ENCODE results near the gene CTLA4. TPM values are rescaled to one million over a fixed set of nuclear protein-coding genes. Genes with fewer than 3 reads are reported as not detected.

Gene CTLA4
- polyA plus RNA-seq, 10 donors = 0.14 to 1.7 (median 0.35) TPM; not detected in 1

DNA sequence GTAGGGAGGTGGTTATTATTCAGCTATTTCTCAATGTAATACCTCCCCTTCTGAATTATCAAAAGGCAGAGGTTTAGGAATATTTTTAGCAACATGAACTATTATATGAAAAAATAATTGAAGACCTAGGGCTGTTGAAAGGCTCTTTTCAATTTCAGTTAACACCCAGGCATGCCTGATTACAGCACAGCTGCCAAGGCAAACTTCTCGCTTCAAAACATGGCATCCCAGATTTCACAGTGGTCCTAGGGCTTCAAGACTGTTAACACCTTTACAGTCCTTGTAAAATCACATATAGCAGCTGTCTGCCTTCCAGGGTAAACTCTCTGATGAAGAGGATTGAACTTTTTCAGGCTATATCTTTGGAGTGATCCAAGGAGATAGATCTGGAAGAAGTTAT is 23.2 kb downstream of the CTLA4 start:
- DNase-seq = no peak

- DNase-seq = no peak
Observed at GRCh38 chr2:203891474-203891873, 23.9 kb downstream of the CTLA4 start.

DNA sequence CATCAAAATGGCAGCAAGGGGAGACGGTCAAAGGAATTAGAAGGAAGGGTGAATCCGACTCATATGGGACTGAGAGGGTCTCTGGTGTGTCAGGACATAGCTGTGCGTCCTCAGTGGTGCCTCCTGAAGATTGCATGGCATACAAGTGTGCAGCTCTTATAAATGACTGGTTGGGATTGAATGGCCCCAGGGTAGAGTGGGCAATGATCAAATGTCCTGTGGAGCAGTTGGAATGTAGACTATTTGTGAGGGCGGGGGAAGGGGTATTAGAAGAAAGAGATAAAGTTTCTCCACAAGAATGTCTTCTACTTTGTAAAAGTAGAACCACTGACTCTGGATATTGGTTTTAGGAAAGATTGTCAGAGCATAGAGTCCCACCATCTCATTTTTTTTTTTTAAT is 24.6 kb downstream of the CTLA4 start:
- DNase-seq = no peak

- peak; percentile 85 to 95 (median 91) for DNase-seq
Observed at GRCh38 chr2:203893401-203893800, 25.8 kb downstream of the CTLA4 start.

DNA sequence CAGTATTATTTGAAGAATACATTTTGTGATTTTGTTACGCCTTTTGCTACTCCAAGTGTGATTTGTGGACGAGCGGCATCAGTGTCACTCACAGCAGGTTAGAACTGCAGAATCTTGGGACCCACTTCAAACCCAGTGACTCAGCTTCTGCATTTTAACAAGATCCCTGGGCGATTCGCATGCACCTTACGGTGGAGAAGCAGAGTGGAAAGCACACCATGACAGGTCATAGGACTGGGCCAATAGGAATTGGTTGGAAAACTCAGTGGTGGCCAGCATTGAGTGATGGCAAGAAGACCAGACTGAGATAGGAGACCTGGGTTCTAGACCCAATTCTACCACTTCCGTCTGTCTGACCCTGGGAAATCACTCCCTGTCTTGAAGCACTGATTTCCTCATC is 26.3 kb downstream of the CTLA4 start:
- DNase-seq = no peak

DNA sequence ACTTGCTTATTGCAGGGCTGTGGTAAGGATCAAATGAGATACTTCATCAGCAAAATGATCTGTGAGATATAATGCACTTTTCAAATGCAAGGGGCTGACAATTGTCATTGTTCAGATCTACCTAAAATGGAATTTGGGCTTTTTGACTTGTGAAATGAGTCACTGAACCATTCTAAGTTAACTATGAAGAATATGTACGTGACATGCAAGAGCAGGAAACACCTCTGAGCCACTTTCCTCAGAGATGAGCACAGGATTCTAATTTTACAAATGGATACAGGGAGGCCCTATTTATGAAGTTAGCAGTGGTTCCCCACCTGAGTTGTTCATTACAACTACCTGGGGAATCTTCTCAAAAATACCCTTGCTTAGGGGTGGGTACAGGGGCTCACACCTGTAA is 26.7 kb downstream of the CTLA4 start:
- DNase-seq = no peak

DNA sequence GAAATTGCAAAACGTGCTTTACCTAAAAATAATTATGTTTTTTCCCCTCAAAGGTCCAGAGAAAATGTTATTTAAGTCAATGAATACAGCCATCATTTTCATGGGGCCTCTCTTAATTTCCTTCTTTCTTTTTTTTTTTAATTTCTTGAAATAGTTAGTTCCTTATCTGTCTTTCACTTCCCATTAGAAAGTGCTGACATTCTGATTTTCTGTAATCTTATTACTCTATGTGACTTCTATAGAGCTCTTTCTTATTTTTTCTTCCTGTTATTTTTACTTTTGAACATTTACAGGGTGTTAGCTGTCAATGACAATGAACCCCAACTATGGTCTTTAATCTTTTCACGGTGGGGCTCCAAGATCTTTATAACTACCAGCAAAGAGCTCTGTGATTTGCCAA is 30.0 kb downstream of the CTLA4 start:
- DNase-seq = no peak

GRCh38 chr2:203898657-203899056 is 31.1 kb downstream of the CTLA4 start:
- no peak for DNase-seq

DNA sequence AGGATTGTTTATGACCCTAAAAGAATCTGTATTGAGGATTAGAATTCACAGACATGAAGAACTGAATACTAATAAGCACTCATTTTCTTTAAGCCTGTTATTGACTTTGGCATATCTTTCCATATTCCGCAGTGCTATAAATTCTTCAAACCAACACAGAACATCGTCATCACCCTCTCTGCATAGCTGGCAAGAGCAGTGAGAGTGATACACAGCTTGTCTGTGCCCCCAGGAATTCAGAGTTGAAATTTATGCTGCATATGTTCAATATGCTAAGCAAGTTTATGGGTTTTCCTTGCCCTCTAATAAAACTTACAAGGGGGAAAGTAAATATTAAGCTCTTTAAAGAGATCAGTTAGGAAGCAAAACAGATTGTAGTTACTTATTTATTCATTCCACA is 32.7 kb downstream of the CTLA4 start:
- no peak for DNase-seq

- no peak for DNase-seq
Observed at GRCh38 chr2:203904022-203904421, 36.5 kb downstream of the CTLA4 start.

- no peak for DNase-seq
Observed at GRCh38 chr2:203905656-203906055, 38.1 kb downstream of the CTLA4 start.

DNA sequence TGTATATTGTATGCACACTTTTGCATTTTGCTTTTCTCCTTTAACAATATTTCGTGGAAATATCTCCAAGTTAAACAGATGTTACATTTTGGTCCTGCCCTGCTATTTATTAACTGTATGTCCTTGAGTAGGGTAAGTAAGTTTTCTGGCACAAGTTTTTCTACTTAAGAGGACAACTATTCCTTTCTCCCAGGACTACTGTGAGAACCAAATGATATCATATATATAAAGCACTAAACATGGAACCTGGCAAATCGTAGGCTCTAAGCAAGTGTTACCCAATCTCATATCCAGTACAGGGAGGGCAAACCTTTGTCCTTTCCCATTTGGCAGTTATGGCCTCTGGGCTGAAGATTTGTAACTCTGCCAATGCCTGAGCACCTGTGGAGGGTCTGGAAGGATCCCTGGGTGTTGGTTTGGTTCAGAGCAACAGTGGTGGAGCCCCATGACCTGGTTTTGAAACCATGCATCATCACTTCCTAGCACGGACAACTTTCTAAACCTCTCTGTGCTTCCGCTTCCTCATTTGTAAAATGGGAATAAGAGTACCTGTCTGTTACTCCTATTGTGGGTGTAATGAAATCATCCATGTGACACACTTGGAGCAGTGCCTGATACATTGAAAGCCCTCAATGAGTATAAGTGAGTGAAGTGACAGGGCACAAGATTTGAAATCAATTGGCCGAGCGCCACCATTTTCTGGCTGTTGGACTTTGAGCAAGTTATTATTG is 40.7 kb downstream of the CTLA4 start:
- peak in 1 of 3 donors; percentile 55 for DNase-seq

DNA sequence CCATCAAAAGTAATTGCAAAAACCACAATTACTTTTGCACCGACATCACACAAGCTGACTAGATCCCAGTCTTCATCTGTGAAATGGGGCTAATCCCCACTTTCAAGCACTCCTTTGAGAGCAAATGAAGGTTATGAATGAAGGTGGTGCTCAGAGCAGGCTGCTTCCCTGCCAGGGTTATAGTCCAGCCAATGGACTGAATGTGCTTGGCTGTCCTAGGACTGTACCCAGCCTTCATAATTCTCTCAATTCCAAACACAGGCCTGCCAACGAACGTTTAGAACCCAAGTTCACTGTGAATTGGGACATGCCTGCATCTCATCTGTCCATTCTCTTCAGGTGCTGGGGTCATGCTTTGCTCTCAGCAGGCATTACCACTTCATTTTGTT is 41.2 kb downstream of the CTLA4 start:
- DNase-seq = no peak

GRCh38 chr2:203909261-203909967 is 41.8 kb downstream of the CTLA4 start:
- peak; percentile 71 to 90 (median 76) for DNase-seq

- peak in 1 of 3 donors; percentile 55 for DNase-seq
Observed at GRCh38 chr2:203909974-203910373, 42.4 kb downstream of the CTLA4 start.

DNA sequence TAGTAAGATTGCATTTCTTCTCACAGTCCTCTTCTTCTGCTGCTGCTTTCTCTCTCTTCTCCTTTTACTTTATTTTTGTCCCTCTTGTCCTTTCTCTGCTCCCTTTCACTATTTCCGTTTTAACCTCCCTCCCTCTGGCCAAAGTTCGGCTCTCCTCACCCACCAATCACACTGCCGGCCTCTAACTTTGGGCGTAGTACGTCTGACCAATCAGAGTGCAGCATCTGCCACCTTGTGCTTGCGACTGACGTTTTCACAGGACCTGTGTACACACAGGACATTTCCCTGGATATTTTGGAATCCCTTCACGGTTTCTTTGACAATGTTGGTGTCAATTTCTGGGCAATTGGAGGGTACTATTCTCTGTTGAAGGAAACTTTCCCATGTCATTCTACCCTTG is 46.4 kb downstream of the CTLA4 start:
- no peak for DNase-seq

DNA sequence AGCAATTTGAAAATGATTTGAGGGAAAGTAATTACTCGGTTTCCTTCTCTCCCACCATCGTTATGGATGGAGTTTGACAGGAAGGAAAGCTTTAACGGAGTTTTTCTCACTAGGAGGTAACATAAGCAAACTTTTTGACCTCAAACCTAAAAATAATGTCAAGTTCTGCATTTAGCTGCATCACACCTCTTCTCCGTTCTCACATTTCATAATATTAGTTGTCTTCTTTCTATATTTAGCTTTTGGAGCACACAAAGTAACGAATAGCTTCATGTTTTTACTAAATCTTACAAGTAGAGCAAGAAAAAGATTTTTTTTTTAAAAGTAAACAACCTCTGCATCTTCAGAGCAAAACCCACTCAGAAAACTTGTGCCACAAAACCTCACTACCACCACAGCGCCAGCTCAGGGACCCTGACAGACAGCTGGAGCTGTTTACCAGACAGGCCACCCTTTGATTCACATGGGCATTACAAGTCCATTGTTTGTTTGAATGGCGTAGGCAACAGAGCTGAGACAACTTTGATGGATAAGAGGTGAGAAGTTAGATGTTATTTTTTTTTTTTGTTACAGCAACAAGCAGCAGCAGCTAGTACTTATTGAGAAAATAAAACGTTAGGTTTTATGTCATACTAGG is 47.1 kb downstream of the CTLA4 start:
- no peak for DNase-seq

DNA sequence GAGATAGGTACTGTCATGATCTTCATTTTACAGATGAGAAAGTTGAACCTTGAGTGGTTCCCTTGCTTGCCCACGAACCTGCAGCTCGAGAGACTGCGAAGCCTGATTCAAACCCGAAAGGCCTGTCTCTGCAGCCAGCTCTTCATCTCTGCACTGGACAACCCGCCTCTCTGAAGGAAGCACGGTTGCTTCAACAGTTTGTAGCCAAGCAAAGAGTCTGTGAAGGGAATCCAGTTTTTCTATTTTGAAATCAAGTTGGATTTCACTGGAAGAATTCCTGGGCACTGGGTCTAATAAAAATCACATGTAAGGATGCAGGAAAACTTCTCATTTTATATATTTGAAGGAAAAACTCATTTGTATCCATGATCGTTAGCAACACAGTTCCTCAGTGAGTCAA is 47.7 kb downstream of the CTLA4 start:
- DNase-seq = peak; percentile 38 to 76 (median 61)

DNA sequence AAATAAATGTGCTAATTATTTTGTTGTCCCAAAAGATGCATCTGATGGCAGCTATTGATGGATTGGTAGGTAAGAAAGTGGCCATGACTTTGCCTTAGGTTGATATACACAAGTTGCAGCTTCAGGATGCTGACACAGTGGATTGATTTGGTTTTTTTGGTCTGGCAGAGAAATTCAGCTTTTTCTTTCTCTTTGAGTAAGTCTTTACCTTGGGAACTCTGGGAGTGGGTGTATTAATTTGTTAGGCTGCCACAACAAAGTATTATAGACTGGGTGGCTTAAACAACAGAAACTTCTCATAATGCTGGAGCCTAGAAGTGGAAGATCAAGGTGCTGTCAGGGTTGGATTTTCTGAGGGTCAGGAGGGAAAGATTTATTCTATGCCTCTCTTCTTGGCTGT is 49.2 kb downstream of the CTLA4 start:
- DNase-seq = no peak

GRCh38 chr2:203918264-203918663 is 50.7 kb downstream of the CTLA4 start:
- peak in 1 of 3 donors; percentile 68 for DNase-seq

- DNase-seq = no peak
Observed at GRCh38 chr2:203918839-203919238, 51.3 kb downstream of the CTLA4 start.

Measured in muscle of back (tissue), 11 donors.